ENCODE data around the gene RFX5.

- TF ChIP-seq EZH2 (IDR thresholded peaks at IDR 0.05; ENCODE audit: low read length, unreplicated experiment) (no peak), CTCF (conservative IDR thresholded peaks at IDR 0.05; ENCODE audit: low read depth, low read length) (no peak), EZH2phosphoT487 (IDR thresholded peaks at IDR 0.05; ENCODE audit: borderline replicate concordance, low read length) (no peak)
Measured at GRCh38 chr1:151369621-151370048, 22.6 kb upstream of the RFX5 start.

Measured in PC-3 (cell line).